GM23248 (cell line): ENCODE data around the gene KPNA6.
"Not testable (repeated sequence)": the region's sequence is repeated elsewhere in the genome, so short reads cannot be mapped to it uniquely, and the experiment has no call there.

ENCODE experiments used
- EZH2 ChIP-seq: fragments of 200-600 bp; sonication (generic); IDR thresholded peaks from 2 replicates; pipeline ENCODE4 v1.6.1; 2018; ENCODE audit warnings: antibody characterized with exemption, mild to moderate bottlenecking; ENCODE audit not compliant: insufficient read depth, poor library complexity, severe bottlenecking
- EZH2phosphoT487 ChIP-seq: fragments of 200-600 bp; sonication (generic); IDR thresholded peaks from 2 replicates; pipeline ENCODE4 v1.6.1; 2018; ENCODE audit warnings: antibody characterized with exemption, moderate library complexity, mild to moderate bottlenecking, low read depth; ENCODE audit not compliant: insufficient read depth

DNA sequence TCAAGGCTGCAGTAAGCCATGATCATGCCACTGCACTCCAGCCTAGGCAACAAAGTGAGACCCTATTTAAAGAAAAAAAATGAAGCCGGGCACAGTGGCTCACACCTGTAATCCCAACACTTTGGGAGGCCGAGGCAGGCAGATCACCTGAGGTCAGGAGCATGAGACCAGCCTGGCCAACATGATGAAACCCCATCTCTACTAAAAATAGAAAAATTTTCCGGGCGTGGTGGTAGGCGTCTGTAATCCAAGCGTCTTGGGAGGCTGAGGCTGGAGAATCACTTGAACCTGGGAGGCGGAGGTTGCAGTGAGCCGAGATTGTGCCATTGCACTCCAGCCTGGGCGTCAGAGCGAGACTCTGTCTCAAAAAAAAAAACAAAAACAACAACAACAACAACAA lies 57.8 kb downstream of the KPNA6 start:
- not testable (repeated sequence) for TF ChIP-seq EZH2phosphoT487, EZH2
